ENCODE measurements around the gene FNDC1.

DNA sequence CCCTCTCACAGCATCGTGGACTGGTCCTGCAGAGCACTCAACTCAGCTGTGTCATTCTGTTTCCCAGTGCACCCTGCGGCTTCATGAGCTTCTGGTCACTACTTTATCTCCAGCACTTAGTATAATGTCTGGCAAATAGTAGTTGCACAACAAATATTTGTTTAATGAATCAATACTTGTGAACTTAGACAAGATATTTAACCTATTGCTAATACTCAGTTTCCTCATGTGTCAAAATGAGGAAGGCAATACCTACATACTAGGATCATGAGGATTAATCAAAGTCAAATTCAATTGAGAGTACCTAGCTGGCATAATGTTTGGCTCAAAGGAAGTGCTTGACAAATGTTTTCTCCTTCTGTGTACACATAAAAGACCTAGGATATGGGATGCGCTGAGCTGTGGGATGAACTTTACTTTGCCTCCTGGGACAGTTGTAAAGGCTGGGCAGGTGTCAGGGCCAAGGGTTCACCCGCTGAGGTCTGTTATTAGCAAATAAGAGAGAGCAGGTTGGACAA is 86.3 kb downstream of the FNDC1 start:
- TF ChIP-seq CTCF (IDR thresholded peaks at IDR 0.05) (no peak), POLR2A (IDR thresholded peaks at IDR 0.05) (no peak)

All from lower leg skin (tissue), 3 donors.